Measurements from ENCODE around the gene KLHL14. TPM values are rescaled to one million over a fixed set of nuclear protein-coding genes. Genes with fewer than 3 reads are reported as not detected.

Gene KLHL14
- total and polyA plus RNA-seq, 2 of the 13 experiments (the other 11 are each of a cell fraction or from before 2014, with no cell fraction given) = 16.0 to 41.8 TPM

GRCh38 chr18:32804134-32804888 is 31.5 kb upstream of the KLHL14 start (continued):
- TF ChIP-seq ZNF788 (CRISPR knock-in tag; IDR thresholded peaks at IDR 0.05; ENCODE audit: borderline replicate concordance) = peak; percentile 52; the same call in 1 of the 2 replicates
- TF ChIP-seq ZNF44 (CRISPR knock-in tag; IDR thresholded peaks at IDR 0.05) = no peak
- TF ChIP-seq ZBTB44 (CRISPR knock-in tag; IDR thresholded peaks at IDR 0.05) = no peak
- peak; percentile 93 for TF ChIP-seq RCOR2 (CRISPR knock-in tag; IDR thresholded peaks at IDR 0.05)
- TF ChIP-seq FOXP4 (CRISPR knock-in tag; IDR thresholded peaks at IDR 0.05) = peak; percentile 99
- TF ChIP-seq E2F2 (CRISPR knock-in tag; IDR thresholded peaks at IDR 0.05; ENCODE audit: borderline replicate concordance) = no peak
- TF ChIP-seq AHDC1 (CRISPR knock-in tag; IDR thresholded peaks at IDR 0.05; ENCODE audit: borderline replicate concordance) = peak; percentile 90; the same call in 1 of the 2 replicates
- 0 out of 2 replicates have a peak, but pooled peaks have one; percentile 41 for TF ChIP-seq ZBTB43 (CRISPR knock-in tag; conservative IDR thresholded peaks at IDR 0.05)
- TF ChIP-seq ZIK1 (CRISPR knock-in tag; IDR thresholded peaks at IDR 0.05; ENCODE audit: borderline replicate concordance, low read depth) = no peak
- no peak; the same call in 1 of the 2 replicates for TF ChIP-seq KMT2A (CRISPR knock-in tag; IDR thresholded peaks at IDR 0.05)
- TF ChIP-seq ZNF563 (CRISPR knock-in tag; IDR thresholded peaks at IDR 0.05) = no peak
- TF ChIP-seq ZNF562 (CRISPR knock-in tag; IDR thresholded peaks at IDR 0.05; ENCODE audit: borderline replicate concordance) = no peak
- peak; percentile 90 for TF ChIP-seq ZNF746 (CRISPR knock-in tag; IDR thresholded peaks at IDR 0.05)
- no peak for TF ChIP-seq GTF3A (CRISPR knock-in tag; conservative IDR thresholded peaks at IDR 0.05)
- no peak for TF ChIP-seq HNRNPK (IDR thresholded peaks at IDR 0.05; ENCODE audit: low read depth, low read length, poor library complexity, severe bottlenecking)
- TF ChIP-seq CAMTA2 (CRISPR knock-in tag; IDR thresholded peaks at IDR 0.05; ENCODE audit: borderline replicate concordance) = no peak
- TF ChIP-seq SATB2 (CRISPR knock-in tag; IDR thresholded peaks at IDR 0.05) = no peak

Measured in HepG2 (cell line).